HepG2 (cell line): ENCODE measurements around the gene GNG12. TPM values are rescaled to one million over a fixed set of nuclear protein-coding genes. Genes with fewer than 3 reads are reported as not detected.

Experiments used
- EP300 ChIP-seq, 3 experiments: sonication (generic) in 1 of 3; formaldehyde crosslinking in 1 of 3; IDR thresholded peaks; 2 replicates each; pipeline versions ENCODE4 v1.5.1 to v1.6.1; 2011 to 2020; ENCODE audit warnings: low read depth in 2 of 3, low read length in 2 of 3, borderline replicate concordance in 1 of 3, improper control_type of control experiment in 1 of 3, mild to moderate bottlenecking in 1 of 3, missing genetic modification reagents in 1 of 3, moderate library complexity in 1 of 3
- HMGA1 ChIP-seq: sonication (generic); formaldehyde crosslinking; conservative IDR thresholded peaks from 2 replicates; pipeline ENCODE4 v1.4.0; 2020; ENCODE audit warnings: missing genetic modification reagents
- KIAA2018 ChIP-seq: sonication (generic); formaldehyde crosslinking; IDR thresholded peaks from 2 replicates; pipeline ENCODE4 v1.5.0; 2020; ENCODE audit warnings: mild to moderate bottlenecking, missing genetic modification reagents, borderline replicate concordance
- NCOR1 ChIP-seq: fragments of 200-600 bp; sonication (generic); IDR thresholded peaks from 2 replicates; pipeline ENCODE4 v1.7.0; 2017; ENCODE audit warnings: antibody characterized with exemption, low read length, borderline replicate concordance
- NFKB2 ChIP-seq: sonication (generic); formaldehyde crosslinking; IDR thresholded peaks from 2 replicates; pipeline ENCODE4 v1.4.0; 2020; ENCODE audit warnings: missing genetic modification reagents, borderline replicate concordance
- NR2F1 ChIP-seq, 2 experiments: fragments of 450-650 bp in 1 of 2; formaldehyde crosslinking in 1 of 2; IDR thresholded peaks; 2 replicates each; pipeline versions ENCODE4 v1.5.0 to v1.6.1; 2016 to 2020; ENCODE audit warnings: mild to moderate bottlenecking in 1 of 2, missing compliant biosample characterization in 1 of 2, missing genetic modification reagents in 1 of 2, moderate library complexity in 1 of 2
- ZNF790 ChIP-seq: sonication (generic); formaldehyde crosslinking; IDR thresholded peaks from 2 replicates; pipeline ENCODE4 v1.8.0; 2022; ENCODE audit warnings: missing genetic modification reagents, mild to moderate bottlenecking, borderline replicate concordance
- polyA plus RNA-seq, 8 experiments: library from polyadenylated mRNA; depleted of rRNA in 3 of 8; stranded (reverse) in 7 of 8; unstranded in 1 of 8; fragments of >200 nt; fragmentation: Illumina TruSeq in 4 of 8; extraction: Trizol in 4 of 8; gene quantifications; 2 replicates each; pipeline versions ENCODE4 v1.2.1 to v1.2.3, GENCODE V29; 2011 to 2016; ENCODE audit warnings: low read depth in 4 of 8, missing spikeins in 1 of 8, mixed read lengths in 1 of 8; ENCODE audit not compliant: insufficient read depth in 1 of 8
- total RNA-seq, 5 experiments: library from RNA; depleted of rRNA; stranded (reverse); fragments of >200 nt; fragmentation: Illumina TruSeq; extraction: Trizol; gene quantifications; 2 replicates each; pipeline ENCODE4 v1.2.3, GENCODE V29; 2016; ENCODE audit warnings: low read depth in 1 of 5
- TF ChIP-seq, protein P1 (sequence below): sonication (generic); formaldehyde crosslinking; IDR thresholded peaks from 2 replicates; pipeline ENCODE4 v1.9.0; 2022; ENCODE audit warnings: missing genetic modification reagents, mild to moderate bottlenecking, borderline replicate concordance
- TF ChIP-seq, protein P2 (sequence below): sonication (generic); formaldehyde crosslinking; IDR thresholded peaks from 2 replicates; pipeline ENCODE4 v1.5.0; 2020; ENCODE audit warnings: missing genetic modification reagents

The GNG12 gene
- total and polyA plus RNA-seq, 2 of the 13 experiments (the other 11 are each of a cell fraction or from before 2014, with no cell fraction given): 0.11 TPM

DNA sequence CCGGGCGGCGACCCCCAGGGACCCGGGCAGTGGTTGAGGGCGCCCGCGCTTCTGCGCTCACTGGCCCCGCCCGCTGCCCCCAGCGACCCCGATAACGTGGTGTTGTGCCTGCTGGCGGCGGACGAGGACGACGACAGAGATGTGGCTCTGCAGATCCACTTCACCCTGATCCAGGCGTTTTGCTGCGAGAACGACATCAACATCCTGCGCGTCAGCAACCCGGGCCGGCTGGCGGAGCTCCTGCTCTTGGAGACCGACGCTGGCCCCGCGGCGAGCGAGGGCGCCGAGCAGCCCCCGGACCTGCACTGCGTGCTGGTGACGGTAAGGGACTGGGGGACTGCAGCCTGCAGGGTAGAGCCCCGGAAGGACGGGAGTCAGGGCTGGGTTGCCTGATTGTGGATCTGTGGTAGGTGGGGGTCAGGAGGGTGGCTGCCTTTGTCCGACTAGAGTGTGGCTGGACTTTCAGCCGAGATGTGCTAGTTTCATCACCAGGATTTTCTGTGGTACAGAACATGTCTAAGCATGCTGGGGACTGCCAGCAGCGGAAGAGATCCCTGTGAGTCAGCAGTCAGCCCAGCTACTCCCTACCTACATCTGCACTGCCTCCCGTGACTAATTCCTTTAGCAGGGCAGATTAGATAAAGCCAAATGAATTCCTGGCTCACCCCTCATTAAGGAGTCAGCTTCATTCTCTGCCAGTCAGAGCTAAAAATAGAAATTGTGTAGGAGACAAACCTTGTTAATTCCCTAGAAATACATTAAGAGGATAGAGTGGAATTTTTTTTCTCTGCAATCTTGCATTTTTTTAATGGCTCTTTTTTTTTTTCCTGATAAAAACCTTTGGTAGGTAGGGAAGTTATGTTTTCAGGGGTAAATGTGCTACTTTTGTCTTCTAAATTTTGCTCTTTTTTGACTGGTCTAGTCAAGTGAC, 146.7 kb downstream of the GNG12 start (continued):
- TF ChIP-seq KIAA2018 (no peak), NR2F1 (CRISPR knock-in tag; IDR thresholded peaks at IDR 0.05) (peak; percentile 12; a peak in 1 of 4 replicates), NFKB2 (CRISPR knock-in tag) (no peak), HMGA1 (CRISPR knock-in tag) (no peak), ZNF790 (CRISPR knock-in tag) (peak; percentile 42; the same call in 1 of the 2 replicates), NCOR1 (0 out of 2 replicates have a peak, but pooled peaks have one; percentile 31), EP300 (IDR thresholded peaks at IDR 0.05; ENCODE audit: low read depth in 2 of 2, low read length in 2 of 2) (peak; percentile 30 to 61; a peak in 2 of 4 replicates), EP300 (CRISPR knock-in tag; IDR thresholded peaks at IDR 0.05; ENCODE audit: borderline replicate concordance) (peak; percentile 49; the same call in 1 of the 2 replicates)
- TF ChIP-seq, protein P1, sequence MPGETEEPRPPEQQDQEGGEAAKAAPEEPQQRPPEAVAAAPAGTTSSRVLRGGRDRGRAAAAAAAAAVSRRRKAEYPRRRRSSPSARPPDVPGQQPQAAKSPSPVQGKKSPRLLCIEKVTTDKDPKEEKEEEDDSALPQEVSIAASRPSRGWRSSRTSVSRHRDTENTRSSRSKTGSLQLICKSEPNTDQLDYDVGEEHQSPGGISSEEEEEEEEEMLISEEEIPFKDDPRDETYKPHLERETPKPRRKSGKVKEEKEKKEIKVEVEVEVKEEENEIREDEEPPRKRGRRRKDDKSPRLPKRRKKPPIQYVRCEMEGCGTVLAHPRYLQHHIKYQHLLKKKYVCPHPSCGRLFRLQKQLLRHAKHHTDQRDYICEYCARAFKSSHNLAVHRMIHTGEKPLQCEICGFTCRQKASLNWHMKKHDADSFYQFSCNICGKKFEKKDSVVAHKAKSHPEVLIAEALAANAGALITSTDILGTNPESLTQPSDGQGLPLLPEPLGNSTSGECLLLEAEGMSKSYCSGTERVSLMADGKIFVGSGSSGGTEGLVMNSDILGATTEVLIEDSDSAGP (CRISPR knock-in tag): peak; percentile 67; the same call in 1 of the 2 replicates
- TF ChIP-seq, protein P2, sequence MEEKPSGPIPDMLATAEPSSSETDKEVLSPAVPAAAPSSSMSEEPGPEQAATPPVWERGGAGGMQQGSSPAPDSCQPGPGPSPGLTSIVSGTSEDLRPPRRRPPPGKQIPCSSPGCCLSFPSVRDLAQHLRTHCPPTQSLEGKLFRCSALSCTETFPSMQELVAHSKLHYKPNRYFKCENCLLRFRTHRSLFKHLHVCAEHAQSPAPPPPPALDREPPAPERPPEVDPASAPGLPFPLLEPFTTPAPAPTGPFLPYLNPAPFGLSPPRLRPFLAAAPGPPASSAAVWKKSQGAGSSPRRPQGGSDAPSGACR (CRISPR knock-in tag): peak; percentile 65; the same call in 1 of the 2 replicates
